ENCODE data around the gene HMGXB3.

Gene HMGXB3

DNA sequence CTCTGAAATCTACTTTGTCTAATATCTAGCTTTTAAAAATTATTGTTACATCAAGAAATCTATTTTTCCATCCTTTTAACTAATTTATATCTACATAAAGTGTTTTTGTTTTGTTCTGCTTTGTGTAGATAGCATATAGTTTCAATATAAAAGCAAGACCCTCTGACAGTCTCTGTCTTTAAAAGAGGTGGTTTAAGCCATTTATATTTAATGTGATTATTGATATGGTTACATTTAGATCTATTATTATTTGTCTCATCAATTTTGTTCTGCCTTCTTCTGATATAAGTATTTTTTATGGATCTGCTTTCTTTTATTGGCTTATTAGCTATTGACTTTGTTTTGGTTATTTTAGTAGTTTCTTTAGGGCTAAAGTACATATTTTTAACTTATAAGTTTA, 16.0 kb downstream of the HMGXB3 start:
- TF ChIP-seq CTCF (IDR thresholded peaks at IDR 0.05), result no peak

- no peak for TF ChIP-seq CTCF (IDR thresholded peaks at IDR 0.05)
Measured at GRCh38 chr5:150017226-150018005, 16.9 kb downstream of the HMGXB3 start.

GRCh38 chr5:150020249-150020648, 19.7 kb downstream of the HMGXB3 start:
- TF ChIP-seq CTCF (IDR thresholded peaks at IDR 0.05), result no peak

DNA sequence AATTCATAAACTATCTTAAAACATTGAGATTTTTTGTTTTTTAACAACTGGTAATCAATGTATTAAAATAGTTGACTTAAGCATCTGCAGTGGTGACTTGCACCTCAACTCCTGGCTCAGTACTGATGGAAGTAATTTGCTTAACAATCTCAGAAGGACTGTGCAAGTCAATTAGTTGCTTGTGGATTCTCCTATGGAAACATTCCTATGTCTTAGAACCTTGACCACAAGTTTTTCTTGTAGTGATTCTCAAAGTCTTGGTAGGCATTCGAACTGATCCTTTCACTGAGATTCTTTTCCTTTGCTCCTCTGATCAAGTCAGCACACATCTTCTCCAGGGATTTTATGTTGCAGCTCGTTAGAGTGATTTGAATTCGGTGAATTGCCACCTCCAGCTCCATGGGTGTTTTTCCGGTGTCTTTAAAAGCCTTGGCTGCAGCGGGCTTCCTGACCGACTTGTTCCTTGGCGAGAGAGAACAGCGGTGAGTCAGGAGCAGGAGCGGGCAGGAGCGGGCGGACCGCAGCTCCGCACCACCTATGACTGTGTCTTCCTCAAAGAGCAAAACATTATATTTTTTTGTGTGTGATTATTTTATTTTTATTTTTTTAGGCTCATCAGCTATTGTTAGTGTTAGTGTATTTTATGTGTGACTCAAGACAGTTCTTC, 21.1 kb downstream of the HMGXB3 start:
- TF ChIP-seq CTCF (IDR thresholded peaks at IDR 0.05), result no peak

DNA sequence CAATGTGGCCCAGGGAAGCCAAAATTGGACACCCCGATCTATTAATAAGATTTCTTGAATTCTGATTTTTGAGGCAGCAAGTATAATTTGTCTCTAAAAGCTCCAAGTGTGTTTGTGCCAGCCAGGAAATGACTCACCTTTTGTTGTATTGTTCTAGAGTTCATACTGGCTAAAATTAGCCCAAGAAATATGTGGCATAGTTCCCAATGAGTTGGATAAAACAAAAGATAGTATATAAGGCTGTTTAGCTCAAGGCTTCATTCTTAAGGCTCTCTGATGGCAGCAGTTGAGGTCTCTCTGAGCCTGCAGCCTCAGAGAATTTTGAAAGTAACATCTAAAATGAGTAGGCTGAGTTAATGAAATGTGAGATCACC, 21.6 kb downstream of the HMGXB3 start:
- TF ChIP-seq CTCF (IDR thresholded peaks at IDR 0.05), result no peak

DNA sequence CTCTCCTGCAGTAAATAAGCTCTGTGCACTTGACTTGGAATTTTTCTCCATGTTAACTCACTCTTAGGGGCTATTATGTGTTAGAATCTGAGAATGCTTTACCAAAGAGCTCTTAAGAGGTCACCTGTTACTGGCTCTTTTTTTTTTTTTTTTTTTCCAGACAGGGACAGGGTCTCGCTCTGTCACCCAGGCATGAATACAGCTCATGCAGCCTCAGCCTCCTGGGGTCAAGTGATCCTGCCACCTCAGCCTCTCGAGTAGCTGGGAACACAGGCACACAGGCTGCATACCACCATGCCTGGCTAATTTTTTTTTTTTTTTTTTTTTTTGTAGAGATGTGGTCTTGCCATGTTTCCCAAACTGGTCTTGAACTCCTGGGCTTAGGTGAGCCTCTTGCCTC, 22.1 kb downstream of the HMGXB3 start:
- TF ChIP-seq CTCF (IDR thresholded peaks at IDR 0.05), result no peak

DNA sequence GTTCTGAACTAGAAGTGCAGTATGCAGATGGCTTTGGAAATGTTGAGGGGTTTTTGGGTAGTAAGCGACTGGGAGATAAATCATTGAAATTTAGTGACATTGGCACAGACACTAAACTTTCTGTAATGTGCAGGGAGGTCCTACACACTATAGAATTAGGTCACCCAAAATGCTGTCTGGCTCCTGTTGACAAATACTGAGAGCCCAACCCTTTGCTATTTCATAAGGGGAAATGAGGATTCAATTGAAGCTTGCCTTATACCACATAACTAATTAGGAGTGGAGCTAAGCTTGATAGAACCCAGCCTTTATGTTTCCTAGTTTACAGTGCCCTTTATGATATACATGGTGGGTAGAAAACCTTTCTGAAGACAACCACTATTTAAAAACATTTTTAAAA, 22.6 kb downstream of the HMGXB3 start:
- TF ChIP-seq CTCF (IDR thresholded peaks at IDR 0.05), result no peak
